HepG2 (cell line): Measurements from ENCODE around the gene KLHL3.

Experiments used
- ATF2 ChIP-seq: sonication (generic); formaldehyde crosslinking; IDR thresholded peaks from 2 replicates; pipeline ENCODE4 v1.4.0; 2020; ENCODE audit warnings: missing genetic modification reagents
- ATF7-NPFF ChIP-seq: sonication (generic); formaldehyde crosslinking; IDR thresholded peaks from 2 replicates; pipeline ENCODE4 v1.8.1; 2023; ENCODE audit warnings: mild to moderate bottlenecking, low read depth, missing genetic modification reagents, moderate library complexity
- KDM1A ChIP-seq: IDR thresholded peaks from 2 replicates; pipeline ENCODE4 v1.6.1; 2016; ENCODE audit warnings: missing compliant biosample characterization
- TBL1XR1 ChIP-seq: fragments of 150-350 bp; IDR thresholded peaks from 2 replicates; pipeline ENCODE4 v1.6.1; 2014; ENCODE audit warnings: borderline replicate concordance, low read length; ENCODE audit not compliant: partially characterized antibody
- ZNF572 ChIP-seq: sonication (generic); formaldehyde crosslinking; IDR thresholded peaks from 2 replicates; pipeline ENCODE4 v1.5.1; 2020; ENCODE audit warnings: mild to moderate bottlenecking, missing genetic modification reagents

- TF ChIP-seq KDM1A (CRISPR knock-in tag) (no peak), ATF2 (CRISPR knock-in tag) (no peak), ZNF572 (CRISPR knock-in tag) (no peak), ATF7-NPFF (CRISPR knock-in tag) (no peak), TBL1XR1 (no peak)
Measured at GRCh38 chr5:137615171-137615775, 120.6 kb downstream of the KLHL3 start.
